ENCODE data around the gene AP1B1.

AP1B1 gene

DNA sequence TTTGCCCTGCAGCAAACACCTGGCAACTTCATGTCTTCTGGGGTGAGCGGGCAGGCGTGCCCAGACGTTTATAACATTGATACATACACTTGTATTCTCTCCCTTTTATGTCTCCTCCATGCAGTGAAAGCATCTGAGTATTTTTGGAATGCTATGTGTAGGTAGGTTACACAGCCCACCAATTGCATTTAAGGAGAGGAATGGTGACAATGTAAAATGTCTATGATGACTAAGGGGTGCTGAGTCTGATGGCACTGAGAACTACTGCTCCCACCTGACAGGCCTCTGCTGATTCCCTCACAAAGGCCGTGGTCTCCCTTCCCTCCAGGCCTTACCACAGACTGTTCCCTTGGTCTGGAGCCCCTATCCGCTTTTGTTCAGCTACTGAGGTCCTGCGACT is 50.0 kb downstream of the AP1B1 start:
- H4K8ac ChIP-seq (ENCODE audit: low read depth, low read length), result no peak overlapping the region
- H3K79me1 ChIP-seq (ENCODE audit: low read length), result peaks cover 16% of the 10 kb centered on the region
- H3K4me3 ChIP-seq (ENCODE audit: low read depth, low read length), result no peak overlapping the region
- H3K14ac ChIP-seq (ENCODE audit: low read length), result no peak overlapping the region
- no peak overlapping the region for H3K4me2 ChIP-seq (ENCODE audit: low read length)
- no peaks in the 10 kb centered on the region for H3K79me2 ChIP-seq (ENCODE audit: control insufficient read depth, insufficient read depth, low read length, poor library complexity)
- DNase-seq, result peak; percentile 22 to 75
- no CpG with 5 or more reads among the region's 6 CpGs for WGBS (ENCODE audit: extremely low coverage, insufficient coverage, insufficient read length)
- H2AFZ ChIP-seq (ENCODE audit: insufficient read depth, low read length, poor library complexity), result no peak overlapping the region
- H2AK5ac ChIP-seq (ENCODE audit: low read length), result no peak overlapping the region
- H2BK12ac ChIP-seq (ENCODE audit: low read length), result no peak overlapping the region
- H3K27me3 ChIP-seq (ENCODE audit: insufficient read depth, low read length), result no peaks in the 10 kb centered on the region
- no peak overlapping the region for H2BK5ac ChIP-seq (ENCODE audit: low read depth, low read length, poor library complexity)
- H3K4me1 ChIP-seq (ENCODE audit: control insufficient read depth in 1 of 2, insufficient read depth in 2 of 2, low read length in 2 of 2), result peaks cover 30 to 34% of the 10 kb centered on the region in 2 experiments
- no peak overlapping the region for H3K4ac ChIP-seq (ENCODE audit: low read depth, low read length)
- no peak overlapping the region for H3K23ac ChIP-seq (ENCODE audit: low read length)
- no peak overlapping the region for H2BK120ac ChIP-seq (ENCODE audit: insufficient read depth, low read length, poor library complexity)
- no peak overlapping the region for H3K9ac ChIP-seq (ENCODE audit: low read length)
- H4K12ac ChIP-seq (ENCODE audit: low read depth, low read length), result no peak overlapping the region
- H3K9me3 ChIP-seq (ENCODE audit: insufficient read depth, low read depth, low read length), result no peaks in the 10 kb centered on the region
- peaks cover 67 to 74% of the 10 kb centered on the region in 2 experiments for H3K36me3 ChIP-seq (ENCODE audit: control insufficient read depth in 1 of 2, insufficient read depth in 2 of 2, low read length in 2 of 2)
- H3K27ac ChIP-seq (ENCODE audit: low read depth, low read length), result no peak overlapping the region
- H4K91ac ChIP-seq (ENCODE audit: low read depth, low read length), result no peak overlapping the region
- no peak overlapping the region for H3K18ac ChIP-seq (ENCODE audit: low read length)

DNA sequence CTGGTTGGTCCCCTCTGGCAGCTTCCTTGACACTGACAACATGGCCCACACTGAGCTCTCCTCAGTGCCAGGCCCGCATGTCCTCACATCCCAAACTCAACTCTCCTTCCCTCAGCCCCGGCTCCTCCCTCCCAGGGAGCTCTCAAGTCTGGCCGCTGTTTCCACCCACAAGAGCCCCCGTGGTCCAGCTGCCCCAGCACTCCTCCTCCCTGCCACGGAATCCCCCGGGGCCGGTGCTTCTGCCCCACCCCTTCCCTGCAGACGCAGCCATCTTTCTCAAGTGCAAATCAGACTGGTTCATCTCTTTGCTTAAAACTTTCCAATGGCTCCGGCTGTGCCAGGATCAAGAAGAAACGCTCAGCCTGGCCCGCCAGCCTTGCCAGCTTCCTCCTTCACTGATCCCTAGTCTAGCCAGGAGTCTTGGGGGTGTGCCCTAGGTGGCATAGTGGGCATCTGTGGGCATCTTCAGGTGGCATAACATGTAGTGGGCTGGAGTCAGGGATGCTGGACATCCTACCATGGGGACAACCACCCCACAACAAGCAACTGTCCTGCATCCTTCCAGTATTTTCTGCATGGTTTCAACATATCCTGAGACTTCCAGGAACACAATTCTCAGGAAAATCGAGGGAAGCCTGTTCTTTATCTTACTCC is 50.6 kb downstream of the AP1B1 start:
- H3K4me2 ChIP-seq (ENCODE audit: low read length), result no peak overlapping the region
- H4K8ac ChIP-seq (ENCODE audit: low read depth, low read length), result no peak overlapping the region
- H4K91ac ChIP-seq (ENCODE audit: low read depth, low read length), result no peak overlapping the region
- no peaks in the 10 kb centered on the region for H3K9me3 ChIP-seq (ENCODE audit: insufficient read depth, low read depth, low read length)
- H2BK120ac ChIP-seq (ENCODE audit: insufficient read depth, low read length, poor library complexity), result no peak overlapping the region
- no peak overlapping the region for H4K12ac ChIP-seq (ENCODE audit: low read depth, low read length)
- peaks cover 72 to 80% of the 10 kb centered on the region in 2 experiments for H3K36me3 ChIP-seq (ENCODE audit: control insufficient read depth in 1 of 2, insufficient read depth in 2 of 2, low read length in 2 of 2)
- no peak overlapping the region for H2BK12ac ChIP-seq (ENCODE audit: low read length)
- no peak overlapping the region for H3K9ac ChIP-seq (ENCODE audit: low read length)
- DNase-seq, result peak in 1 of 2 donors; percentile 11
- no peak overlapping the region for H2AFZ ChIP-seq (ENCODE audit: insufficient read depth, low read length, poor library complexity)
- H3K14ac ChIP-seq (ENCODE audit: low read length), result no peak overlapping the region
- no peak overlapping the region for H3K4me3 ChIP-seq (ENCODE audit: low read depth, low read length)
- H3K23ac ChIP-seq (ENCODE audit: low read length), result no peak overlapping the region
- no peak overlapping the region for H3K18ac ChIP-seq (ENCODE audit: low read length)
- WGBS (ENCODE audit: extremely low coverage, insufficient coverage, insufficient read length), result no CpG with 5 or more reads among the region's 12 CpGs
- H2BK5ac ChIP-seq (ENCODE audit: low read depth, low read length, poor library complexity), result no peak overlapping the region
- H3K4me1 ChIP-seq (ENCODE audit: control insufficient read depth in 1 of 2, insufficient read depth in 2 of 2, low read length in 2 of 2), result peaks cover 23 to 28% of the 10 kb centered on the region in 2 experiments
- H2AK5ac ChIP-seq (ENCODE audit: low read length), result no peak overlapping the region
- H3K79me2 ChIP-seq (ENCODE audit: control insufficient read depth, insufficient read depth, low read length, poor library complexity), result no peaks in the 10 kb centered on the region
- no peak overlapping the region for H3K27ac ChIP-seq (ENCODE audit: low read depth, low read length)
- H3K79me1 ChIP-seq (ENCODE audit: low read length), result peaks cover 12% of the 10 kb centered on the region
- H3K27me3 ChIP-seq (ENCODE audit: insufficient read depth, low read length), result no peaks in the 10 kb centered on the region
- no peak overlapping the region for H3K4ac ChIP-seq (ENCODE audit: low read depth, low read length)

DNA sequence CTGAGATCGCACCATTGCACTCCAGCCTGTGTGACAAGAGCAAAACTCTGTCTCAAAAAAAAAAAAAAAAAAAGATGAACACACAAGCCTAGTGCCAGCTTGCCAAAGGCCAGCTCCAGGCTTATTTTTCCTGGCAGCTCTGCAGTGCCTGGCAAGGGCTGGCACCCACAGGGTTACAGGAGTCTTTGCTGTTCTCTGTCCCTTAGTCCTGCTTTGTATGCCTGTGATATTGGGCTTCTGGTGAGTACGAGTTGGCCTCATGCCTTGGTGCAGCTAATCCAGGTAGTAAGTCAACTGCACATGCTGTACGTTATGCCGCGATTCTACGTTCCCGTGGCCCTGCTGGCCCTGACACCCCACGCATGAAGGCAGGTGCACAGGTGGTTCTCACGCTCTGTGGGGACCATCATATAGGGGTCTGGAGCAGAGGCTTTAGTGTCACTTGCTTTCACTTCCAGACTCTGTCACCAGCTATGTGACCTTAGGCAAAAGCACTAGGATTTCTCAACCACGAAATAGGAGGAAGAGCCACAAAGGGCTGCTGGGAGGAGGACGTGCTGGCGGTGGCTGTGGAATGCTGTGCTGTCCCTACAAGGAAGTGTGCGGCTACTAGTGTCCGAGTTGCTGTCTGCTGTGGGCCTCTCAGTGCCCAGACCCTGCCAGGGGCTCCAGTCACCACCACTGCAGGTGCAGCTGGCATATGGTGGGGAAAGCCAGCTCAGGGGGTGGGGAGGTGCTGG is 51.4 kb downstream of the AP1B1 start:
- Histone ChIP-seq H3K4me3 (ENCODE audit: low read depth, low read length) (no peak overlapping the region), H2BK5ac (ENCODE audit: low read depth, low read length, poor library complexity) (no peak overlapping the region), H2AFZ (ENCODE audit: insufficient read depth, low read length, poor library complexity) (no peak overlapping the region), H3K4me1 (ENCODE audit: control insufficient read depth in 1 of 2, insufficient read depth in 2 of 2, low read length in 2 of 2) (peaks cover 15 to 19% of the 10 kb centered on the region in 2 experiments), H4K8ac (ENCODE audit: low read depth, low read length) (no peak overlapping the region), H3K9me3 (ENCODE audit: insufficient read depth, low read depth, low read length) (no peaks in the 10 kb centered on the region), H3K27ac (ENCODE audit: low read depth, low read length) (no peak overlapping the region), H3K27me3 (ENCODE audit: insufficient read depth, low read length) (no peaks in the 10 kb centered on the region), H3K4me2 (ENCODE audit: low read length) (no peak overlapping the region), H3K9ac (ENCODE audit: low read length) (no peak overlapping the region), H2AK5ac (ENCODE audit: low read length) (no peak overlapping the region), H2BK12ac (ENCODE audit: low read length) (no peak overlapping the region), H4K91ac (ENCODE audit: low read depth, low read length) (no peak overlapping the region), H3K79me1 (ENCODE audit: low read length) (peaks cover 8% of the 10 kb centered on the region), H3K18ac (ENCODE audit: low read length) (no peak overlapping the region), H3K4ac (ENCODE audit: low read depth, low read length) (no peak overlapping the region), H4K12ac (ENCODE audit: low read depth, low read length) (no peak overlapping the region), H3K79me2 (ENCODE audit: control insufficient read depth, insufficient read depth, low read length, poor library complexity) (no peaks in the 10 kb centered on the region), H3K23ac (ENCODE audit: low read length) (no peak overlapping the region), H3K36me3 (ENCODE audit: control insufficient read depth in 1 of 2, insufficient read depth in 2 of 2, low read length in 2 of 2) (peaks cover 69 to 76% of the 10 kb centered on the region in 2 experiments), H3K14ac (ENCODE audit: low read length) (no peak overlapping the region), H2BK120ac (ENCODE audit: insufficient read depth, low read length, poor library complexity) (no peak overlapping the region)
- peak; percentile 75 to 88 for DNase-seq
- no CpG with 5 or more reads among the region's 14 CpGs for WGBS (ENCODE audit: extremely low coverage, insufficient coverage, insufficient read length)

DNA sequence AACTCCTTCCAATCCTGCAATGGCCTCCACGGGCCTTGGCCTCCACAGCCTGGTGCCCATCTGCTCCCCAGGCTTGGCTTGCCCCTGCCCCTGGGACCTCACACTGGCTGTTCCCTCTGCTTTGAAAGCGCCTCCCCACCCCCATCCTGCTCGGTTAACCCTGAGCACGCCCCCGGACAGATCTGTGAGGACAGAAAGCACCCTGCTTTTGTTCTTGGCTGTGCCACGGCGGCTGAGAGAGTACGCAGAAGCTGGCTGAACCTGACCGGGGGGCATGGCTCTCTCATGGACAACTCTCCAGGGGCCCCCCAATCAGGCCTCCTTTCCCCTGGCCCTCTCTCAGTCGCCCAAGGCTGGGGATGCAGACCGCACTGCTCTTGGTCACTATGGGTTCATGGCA is 52.7 kb downstream of the AP1B1 start:
- Histone ChIP-seq H3K23ac (ENCODE audit: low read length) (no peak overlapping the region), H2BK12ac (ENCODE audit: low read length) (no peak overlapping the region), H4K8ac (ENCODE audit: low read depth, low read length) (no peak overlapping the region), H3K4me1 (ENCODE audit: control insufficient read depth in 1 of 2, insufficient read depth in 2 of 2, low read length in 2 of 2) (peaks cover 10 to 20% of the 10 kb centered on the region in 2 experiments), H3K9me3 (ENCODE audit: insufficient read depth, low read depth, low read length) (no peaks in the 10 kb centered on the region), H4K12ac (ENCODE audit: low read depth, low read length) (no peak overlapping the region), H2BK120ac (ENCODE audit: insufficient read depth, low read length, poor library complexity) (no peak overlapping the region), H3K4ac (ENCODE audit: low read depth, low read length) (no peak overlapping the region), H3K9ac (ENCODE audit: low read length) (no peak overlapping the region), H2AFZ (ENCODE audit: insufficient read depth, low read length, poor library complexity) (no peak overlapping the region), H3K18ac (ENCODE audit: low read length) (no peak overlapping the region), H4K91ac (ENCODE audit: low read depth, low read length) (no peak overlapping the region), H3K36me3 (ENCODE audit: control insufficient read depth in 1 of 2, insufficient read depth in 2 of 2, low read length in 2 of 2) (peaks cover 63 to 74% of the 10 kb centered on the region in 2 experiments), H3K79me2 (ENCODE audit: control insufficient read depth, insufficient read depth, low read length, poor library complexity) (no peaks in the 10 kb centered on the region), H2BK5ac (ENCODE audit: low read depth, low read length, poor library complexity) (no peak overlapping the region), H2AK5ac (ENCODE audit: low read length) (no peak overlapping the region), H3K27ac (ENCODE audit: low read depth, low read length) (no peak overlapping the region), H3K79me1 (ENCODE audit: low read length) (peaks cover 3% of the 10 kb centered on the region), H3K27me3 (ENCODE audit: insufficient read depth, low read length) (no peaks in the 10 kb centered on the region), H3K4me3 (ENCODE audit: low read depth, low read length) (no peak overlapping the region), H3K4me2 (ENCODE audit: low read length) (no peak overlapping the region), H3K14ac (ENCODE audit: low read length) (no peak overlapping the region)
- DNase-seq, result no peak
- no CpG with 5 or more reads among the region's 11 CpGs for whole genome bisulfite sequencing (ENCODE audit: extremely low coverage, insufficient coverage, insufficient read length)
